HepG2 (cell line): ENCODE measurements around the gene CHRNA7.

Source experiments
- HNF4A ChIP-seq: sonication (generic); formaldehyde crosslinking; IDR thresholded peaks from 2 replicates; pipeline ENCODE4 v1.4.0; 2020; ENCODE audit warnings: missing genetic modification reagents
- KDM1A ChIP-seq: IDR thresholded peaks from 2 replicates; pipeline ENCODE4 v1.6.1; 2016; ENCODE audit warnings: missing compliant biosample characterization
- MAZ ChIP-seq, 2 experiments: sonication (generic) in 1 of 2; formaldehyde crosslinking in 1 of 2; IDR thresholded peaks; 2 replicates each; pipeline versions ENCODE4 v1.5.0 to v1.6.1; 2012 to 2020; ENCODE audit warnings: low read depth in 2 of 2, mild to moderate bottlenecking in 2 of 2, borderline replicate concordance in 1 of 2, improper control_type of control experiment in 1 of 2, low read length in 1 of 2, missing genetic modification reagents in 1 of 2, moderate library complexity in 1 of 2
- MBNL3 ChIP-seq: fragments of 250-450 bp; sonication (Bioruptor Pico); conservative IDR thresholded peaks from 2 replicates; pipeline ENCODE4 v1.8.0; 2022; ENCODE audit warnings: mild to moderate bottlenecking, inconsistent platforms
- MTF1 ChIP-seq: sonication (generic); formaldehyde crosslinking; IDR thresholded peaks from 2 replicates; pipeline ENCODE4 v1.5.0; 2020; ENCODE audit warnings: missing genetic modification reagents
- NCOR1 ChIP-seq: fragments of 200-600 bp; sonication (generic); IDR thresholded peaks from 2 replicates; pipeline ENCODE4 v1.7.0; 2017; ENCODE audit warnings: antibody characterized with exemption, low read length, borderline replicate concordance
- NFYB ChIP-seq: sonication (generic); formaldehyde crosslinking; IDR thresholded peaks from 2 replicates; pipeline ENCODE4 v1.4.0; 2020; ENCODE audit warnings: missing genetic modification reagents
- POLR2AphosphoS5 ChIP-seq: IDR thresholded peaks from 2 replicates; pipeline ENCODE4 v1.6.1; 2012; ENCODE audit warnings: low read depth, low read length
- SMARCE1 ChIP-seq: fragments of 450-650 bp; IDR thresholded peaks from 2 replicates; pipeline ENCODE4 v1.6.1; 2017; ENCODE audit warnings: borderline replicate concordance
- XBP1 ChIP-seq: sonication (generic); formaldehyde crosslinking; IDR thresholded peaks from 2 replicates; pipeline ENCODE4 v1.5.0; 2020; ENCODE audit warnings: missing genetic modification reagents
- ZNF501 ChIP-seq: sonication (generic); formaldehyde crosslinking; IDR thresholded peaks from 2 replicates; pipeline ENCODE4 v1.5.1; 2020; ENCODE audit warnings: mild to moderate bottlenecking, moderate library complexity, missing genetic modification reagents
- ZNF713 ChIP-seq: sonication (generic); formaldehyde crosslinking; IDR thresholded peaks from 2 replicates; pipeline ENCODE4 v1.4.0; 2020; ENCODE audit warnings: mild to moderate bottlenecking, missing genetic modification reagents
- TF ChIP-seq, protein P1 (sequence below): sonication (generic); formaldehyde crosslinking; IDR thresholded peaks from 2 replicates; pipeline ENCODE4 v1.4.0; 2020; ENCODE audit warnings: missing genetic modification reagents, borderline replicate concordance

DNA sequence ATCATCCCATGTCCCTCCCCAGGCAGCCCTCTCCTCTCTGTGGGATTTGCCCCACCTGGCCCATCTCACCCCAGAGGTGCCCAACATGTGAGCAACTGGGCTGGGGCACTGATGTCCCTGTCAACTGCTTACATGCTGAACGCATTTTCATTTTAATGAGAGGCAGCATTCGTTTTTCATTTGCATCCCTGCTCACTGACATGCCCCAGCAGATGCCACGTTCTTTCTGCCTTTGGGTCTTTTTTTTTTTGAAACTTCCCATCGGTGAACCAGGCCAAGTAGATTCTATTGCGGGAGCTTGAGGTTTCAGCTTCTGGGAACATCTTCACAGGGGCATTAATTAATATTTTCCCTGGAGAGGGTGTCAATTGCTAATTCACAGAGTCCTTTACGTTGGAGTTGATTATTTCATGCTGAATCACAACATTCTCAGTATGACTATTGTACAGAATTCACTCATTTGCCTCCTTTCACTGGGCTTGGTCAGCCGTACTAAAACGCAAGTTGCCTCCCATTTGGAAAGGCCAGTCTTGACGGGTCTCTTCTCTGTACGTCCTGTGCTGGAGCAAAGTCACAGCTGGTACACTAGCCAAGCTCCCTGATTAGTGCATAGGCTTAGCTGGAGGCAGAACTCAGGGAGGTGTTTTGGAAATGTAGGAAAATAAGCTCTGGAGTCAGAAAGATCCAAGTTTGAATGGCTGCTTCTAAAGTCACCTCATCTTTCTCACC, 69.8 kb downstream of the CHRNA7 start:
- no peak for TF ChIP-seq SMARCE1
- no peak for TF ChIP-seq ZNF501
- TF ChIP-seq NFYB: no peak
- TF ChIP-seq MAZ (IDR thresholded peaks at IDR 0.05; ENCODE audit: borderline replicate concordance, low read depth, low read length): no peak
- TF ChIP-seq MAZ (CRISPR knock-in tag; IDR thresholded peaks at IDR 0.05; ENCODE audit: low read depth): no peak
- TF ChIP-seq ZNF713: no peak
- TF ChIP-seq HNF4A: no peak
- no peak for TF ChIP-seq MTF1 (CRISPR knock-in tag)
- TF ChIP-seq NCOR1: no peak
- TF ChIP-seq KDM1A (CRISPR knock-in tag): no peak
- TF ChIP-seq MBNL3: no peak
- TF ChIP-seq, protein P1, sequence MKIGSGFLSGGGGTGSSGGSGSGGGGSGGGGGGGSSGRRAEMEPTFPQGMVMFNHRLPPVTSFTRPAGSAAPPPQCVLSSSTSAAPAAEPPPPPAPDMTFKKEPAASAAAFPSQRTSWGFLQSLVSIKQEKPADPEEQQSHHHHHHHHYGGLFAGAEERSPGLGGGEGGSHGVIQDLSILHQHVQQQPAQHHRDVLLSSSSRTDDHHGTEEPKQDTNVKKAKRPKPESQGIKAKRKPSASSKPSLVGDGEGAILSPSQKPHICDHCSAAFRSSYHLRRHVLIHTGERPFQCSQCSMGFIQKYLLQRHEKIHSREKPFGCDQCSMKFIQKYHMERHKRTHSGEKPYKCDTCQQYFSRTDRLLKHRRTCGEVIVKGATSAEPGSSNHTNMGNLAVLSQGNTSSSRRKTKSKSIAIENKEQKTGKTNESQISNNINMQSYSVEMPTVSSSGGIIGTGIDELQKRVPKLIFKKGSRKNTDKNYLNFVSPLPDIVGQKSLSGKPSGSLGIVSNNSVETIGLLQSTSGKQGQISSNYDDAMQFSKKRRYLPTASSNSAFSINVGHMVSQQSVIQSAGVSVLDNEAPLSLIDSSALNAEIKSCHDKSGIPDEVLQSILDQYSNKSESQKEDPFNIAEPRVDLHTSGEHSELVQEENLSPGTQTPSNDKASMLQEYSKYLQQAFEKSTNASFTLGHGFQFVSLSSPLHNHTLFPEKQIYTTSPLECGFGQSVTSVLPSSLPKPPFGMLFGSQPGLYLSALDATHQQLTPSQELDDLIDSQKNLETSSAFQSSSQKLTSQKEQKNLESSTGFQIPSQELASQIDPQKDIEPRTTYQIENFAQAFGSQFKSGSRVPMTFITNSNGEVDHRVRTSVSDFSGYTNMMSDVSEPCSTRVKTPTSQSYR (CRISPR knock-in tag): no peak
- no peak for TF ChIP-seq XBP1 (CRISPR knock-in tag)
- no peak for TF ChIP-seq POLR2AphosphoS5
